Endothelial cell of umbilical vein (primary cell): ENCODE measurements around the gene FSTL4. TPM values are rescaled to one million over a fixed set of nuclear protein-coding genes. Genes with fewer than 3 reads are reported as not detected.

Source experiments
- BruUV-seq: library from RNA; stranded (reverse); fragments of 400-500 nt; replicated peaks from 2 replicates; lab custom pipeline; 2021; lab: Mats Ljungman, UMichigan
- CTCF ChIA-PET: fragments of 300-600, 350-600 bp; sonication (Branson Sonifier 250); formaldehyde crosslinking; loops from one replicate; lab custom pipeline; 2021; ENCODE audit warnings: antibody characterized with exemption, inconsistent platforms; lab: Charles Lee
- POLR2A ChIA-PET: fragments of 300-600, 350-600 bp; sonication (Branson Sonifier 250); formaldehyde crosslinking; loops from one replicate; lab custom pipeline; 2021; ENCODE audit warnings: antibody characterized with exemption, inconsistent platforms; lab: Charles Lee
- DNase-seq: peaks from one replicate; pipeline ENCODE4 v3.0.0-alpha.2; 2011; ENCODE audit warnings: low read depth, low spot score
- FAIRE-seq: peaks from 2 replicates; lab custom pipeline; 2011; peaks lifted over from hg19 to GRCh38; lab: Jason Lieb, UNC
- H2AFZ ChIP-seq: 2 replicates; pipeline ENCODE4 v1.6.0; 2012; ENCODE audit warnings: low read depth, low read length, control low read depth, inconsistent platforms
- H3K27ac ChIP-seq: 2 replicates; pipeline ENCODE4 v1.5.1; 2011; ENCODE audit warnings: low read depth, mild to moderate bottlenecking, control low read depth, low read length, moderate library complexity; ENCODE audit not compliant: insufficient read depth
- H3K27me3 ChIP-seq, 2 experiments: 2 replicates each; pipeline versions ENCODE4 v1.6.0 to v1.6.1; 2011; ENCODE audit warnings: low read length in 2 of 2, mixed read lengths in 1 of 2; ENCODE audit not compliant: control insufficient read depth in 2 of 2, insufficient read depth in 2 of 2
- H3K36me3 ChIP-seq, 2 experiments: 2 replicates in 1 of 2; 3 replicates in 1 of 2; pipeline ENCODE4 v1.5.1; 2011; ENCODE audit warnings: low read length in 2 of 2, mild to moderate bottlenecking in 1 of 2, moderate library complexity in 1 of 2; ENCODE audit not compliant: control insufficient read depth in 2 of 2, insufficient read depth in 2 of 2; ENCODE audit errors: extremely low read depth in 1 of 2
- H3K4me1 ChIP-seq: 3 replicates; pipeline ENCODE4 v1.5.1; 2011; ENCODE audit warnings: mild to moderate bottlenecking, low read length; ENCODE audit not compliant: control insufficient read depth, insufficient read depth; ENCODE audit errors: extremely low read depth
- H3K4me2 ChIP-seq: 2 replicates; pipeline ENCODE4 v1.6.1; 2011; ENCODE audit warnings: low read length, control low read depth, mixed read lengths; ENCODE audit not compliant: insufficient read depth
- H3K4me3 ChIP-seq, 3 experiments: fragments of 200-600 bp in 1 of 3; sonication (generic), shearing (Covaris generic) in 1 of 3; replicated peaks in 1 of 3; 2 replicates each; pipeline ENCODE4 v1.5.1; 2011 to 2016; ENCODE audit warnings: control low read depth in 3 of 3, low read length in 3 of 3, mild to moderate bottlenecking in 2 of 3, inconsistent platforms in 1 of 3, low read depth in 1 of 3, moderate library complexity in 1 of 3; ENCODE audit not compliant: insufficient read depth in 1 of 3
- H3K79me2 ChIP-seq: 2 replicates; pipeline ENCODE4 v1.6.0; 2012; ENCODE audit warnings: low read length, inconsistent platforms; ENCODE audit not compliant: control insufficient read depth, insufficient read depth
- H3K9ac ChIP-seq: replicated peaks from 2 replicates; pipeline ENCODE3; 2011; ENCODE audit warnings: low read length, control low read depth; ENCODE audit not compliant: insufficient read depth; ENCODE audit errors: extremely low read depth
- H3K9me1 ChIP-seq: replicated peaks from 3 replicates; pipeline ENCODE4 v1.6.0; 2011; ENCODE audit warnings: mild to moderate bottlenecking, low read length; ENCODE audit not compliant: control insufficient read depth, insufficient read depth; ENCODE audit errors: extremely low read depth
- H3K9me3 ChIP-seq: replicated peaks from 2 replicates; pipeline ENCODE4 v1.5.1; 2012; ENCODE audit warnings: low read length, inconsistent platforms; ENCODE audit not compliant: control insufficient read depth, insufficient read depth
- H4K20me1 ChIP-seq: replicated peaks from 2 replicates; pipeline ENCODE3; 2011; ENCODE audit warnings: mild to moderate bottlenecking, low read length; ENCODE audit not compliant: control insufficient read depth, insufficient read depth; ENCODE audit errors: extremely low read depth
- CTCF ChIP-seq, 2 donors: IDR thresholded peaks; 1 replicate in 1 of 2; 2 replicates in 1 of 2; pipeline ENCODE4 v1.5.1; 2011; ENCODE audit warnings: low read length in 2 of 2, mild to moderate bottlenecking in 2 of 2, moderate library complexity in 2 of 2, control low read depth in 1 of 2, inconsistent platforms in 1 of 2, low read depth in 1 of 2; ENCODE audit not compliant: insufficient read depth in 1 of 2; ENCODE audit errors: extremely low read depth in 1 of 2
- EZH2 ChIP-seq: IDR thresholded peaks from 2 replicates; pipeline ENCODE4 v1.6.1; 2012; ENCODE audit warnings: borderline replicate concordance, low read depth, mild to moderate bottlenecking, moderate library complexity, low read length, inconsistent platforms; ENCODE audit not compliant: severe bottlenecking
- FOS ChIP-seq: IDR thresholded peaks from 2 replicates; pipeline ENCODE4 v1.6.1; 2011; ENCODE audit warnings: mild to moderate bottlenecking, low read length, moderate library complexity, borderline replicate concordance; ENCODE audit not compliant: insufficient read depth
- GATA2 ChIP-seq: IDR thresholded peaks from 2 replicates; pipeline ENCODE4 v1.7.0; 2011; ENCODE audit warnings: low read depth, mild to moderate bottlenecking, moderate library complexity, mixed read lengths, low read length; ENCODE audit not compliant: insufficient read length, insufficient read depth
- JUN ChIP-seq: IDR thresholded peaks from 2 replicates; pipeline ENCODE4 v1.6.1; 2011; ENCODE audit warnings: borderline replicate concordance, low read depth; ENCODE audit not compliant: insufficient read length, insufficient read depth
- MAX ChIP-seq: IDR thresholded peaks from 2 replicates; pipeline ENCODE4 v1.6.1; 2011; ENCODE audit not compliant: insufficient read depth, insufficient read length
- MYC ChIP-seq: IDR thresholded peaks from one replicate; pipeline ENCODE4 v1.6.1; 2011; ENCODE audit warnings: mild to moderate bottlenecking, low read depth, low read length
- POLR2A ChIP-seq: IDR thresholded peaks from 2 replicates; pipeline ENCODE4 v1.6.1; 2012; ENCODE audit warnings: low read depth, mild to moderate bottlenecking, control low read depth, low read length
- POLR2AphosphoS5 ChIP-seq: IDR thresholded peaks from 2 replicates; pipeline ENCODE4 v1.6.1; 2012; ENCODE audit warnings: low read depth, mild to moderate bottlenecking, control low read depth, low read length, moderate library complexity; ENCODE audit not compliant: insufficient read depth
- dilution Hi-C: fragments of 300-500 bp; cut with MboI; formaldehyde crosslinking; loops from one replicate; pipeline ENCODE4 v1.15.0; 2019; ENCODE audit warnings: low sequenced_read_pairs; ENCODE audit not compliant: extremely low pct_ligation_motif_present
- intact Hi-C: fragments of 100-400 bp; cut with micrococcal nuclease; formaldehyde crosslinking; loops from one replicate; pipeline ENCODE4 v1.10.0; 2022
- polyA plus RNA-seq, 4 experiments: library from polyadenylated mRNA; depleted of rRNA in 3 of 4; stranded (reverse) in 3 of 4; unstranded in 1 of 4; fragments of >200 nt; gene quantifications; 2 replicates each; pipeline versions ENCODE4 v1.2.1 to v1.2.3, GENCODE V29; 2011 to 2012; ENCODE audit warnings: missing spikeins in 1 of 4
- total RNA-seq: library from RNA; stranded (reverse); gene quantifications from 2 replicates; pipeline ENCODE4 v1.2.3, GENCODE V29; 2021

FSTL4 gene
- total and polyA plus RNA-seq, 2 donors (not counting 3 experiments of a cell fraction or from before 2014, with no cell fraction given), result 0.18 TPM; not detected in 1

- no peak overlapping the region for H3K4me2 ChIP-seq
Observed at GRCh38 chr5:133236976-133237375, 375.4 kb downstream of the FSTL4 start.

More at GRCh38 chr5:133236976-133237375, 375.4 kb downstream of the FSTL4 start:
- DNase-seq (no peak), FAIRE-seq (no peak)
- no peak overlapping the region for H3K9ac ChIP-seq
- H3K27me3 ChIP-seq, result no peaks in the 10 kb centered on the region
- no TSS peak for BruUV-seq
- no peaks in the 10 kb centered on the region for H3K36me3 ChIP-seq
- no peak for TF ChIP-seq MAX
- TF ChIP-seq POLR2AphosphoS5, result no peak
- no peak for TF ChIP-seq POLR2A
- no peak for TF ChIP-seq FOS
- no peak for TF ChIP-seq JUN
- no peak for TF ChIP-seq CTCF (IDR thresholded peaks at IDR 0.05; ENCODE audit: extremely low read depth in 1 of 2, insufficient read depth in 1 of 2, low read depth in 1 of 2, low read length in 2 of 2)
- TF ChIP-seq MYC, result no peak
- no peak for TF ChIP-seq EZH2
- no peak for TF ChIP-seq GATA2
- ChIA-PET CTCF (no interaction called here), POLR2A (no interaction called here)
- intact Hi-C loops (no loop called here), dilution Hi-C loops (no loop called here)
- H2AFZ ChIP-seq, result no peak overlapping the region
- H3K9me3 ChIP-seq, result no peaks in the 10 kb centered on the region
- peaks cover 24% of the 10 kb centered on the region for H3K4me1 ChIP-seq
- H3K27ac ChIP-seq, result no peak overlapping the region
- no peaks in the 10 kb centered on the region for H4K20me1 ChIP-seq
- no peaks in the 10 kb centered on the region for H3K79me2 ChIP-seq
- H3K9me1 ChIP-seq, result no peaks in the 10 kb centered on the region
- H3K4me3 ChIP-seq, result no peak overlapping the region
